Measurements from ENCODE around the gene SLC22A23.

Gene SLC22A23

DNA sequence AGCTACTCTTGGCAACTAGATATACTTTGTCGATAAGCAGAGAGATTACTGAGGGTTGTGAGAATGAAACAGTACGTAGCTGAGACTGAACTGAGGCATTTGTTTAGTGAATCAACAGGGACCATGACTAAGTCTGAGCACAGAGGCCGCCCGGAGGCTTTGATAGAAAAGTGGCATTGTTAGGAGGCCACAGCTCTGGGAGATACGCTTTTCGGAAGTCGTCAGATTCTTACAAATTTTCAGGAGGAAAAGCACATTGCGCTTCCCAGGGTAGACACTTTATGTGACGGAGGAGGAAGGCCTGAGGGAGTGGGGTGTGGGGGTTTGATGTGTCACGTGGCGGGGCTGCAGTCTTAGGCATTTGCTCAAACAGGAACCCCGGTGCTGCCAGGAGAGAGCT is 128.7 kb downstream of the SLC22A23 start:
- TF ChIP-seq CTCF (IDR thresholded peaks at IDR 0.05; ENCODE audit: insufficient read depth, missing control alignments) = no peak
- DNase-seq (ENCODE audit: insufficient read length, low spot score) (no peak), FAIRE-seq (no peak)

DNA sequence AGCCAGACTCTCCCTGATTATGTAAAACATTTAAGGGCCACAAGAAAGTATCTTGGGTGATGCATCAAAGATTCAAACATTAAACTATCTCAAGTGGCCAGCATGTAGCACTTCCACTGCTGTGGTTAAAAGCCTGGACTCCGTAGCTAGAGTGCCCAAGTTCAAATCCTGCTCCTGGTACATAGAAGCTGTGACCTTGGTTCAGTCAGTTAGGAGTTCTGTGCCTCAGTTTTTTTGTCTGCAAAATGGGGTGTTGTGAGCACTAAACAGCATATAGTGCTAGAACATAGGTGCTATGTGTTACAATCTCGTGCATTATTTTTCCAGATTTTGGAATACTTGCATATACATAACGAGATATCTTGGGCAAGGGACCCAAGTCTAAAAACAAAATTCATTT is 129.4 kb downstream of the SLC22A23 start:
- DNase-seq (ENCODE audit: insufficient read length, low spot score) (no peak), FAIRE-seq (no peak)
- no peak for TF ChIP-seq CTCF (IDR thresholded peaks at IDR 0.05; ENCODE audit: insufficient read depth, missing control alignments)

- FAIRE-seq (no peak), DNase-seq (ENCODE audit: insufficient read length, low spot score) (no peak)
Measured at GRCh38 chr6:3326981-3327380, 129.9 kb downstream of the SLC22A23 start.

DNA sequence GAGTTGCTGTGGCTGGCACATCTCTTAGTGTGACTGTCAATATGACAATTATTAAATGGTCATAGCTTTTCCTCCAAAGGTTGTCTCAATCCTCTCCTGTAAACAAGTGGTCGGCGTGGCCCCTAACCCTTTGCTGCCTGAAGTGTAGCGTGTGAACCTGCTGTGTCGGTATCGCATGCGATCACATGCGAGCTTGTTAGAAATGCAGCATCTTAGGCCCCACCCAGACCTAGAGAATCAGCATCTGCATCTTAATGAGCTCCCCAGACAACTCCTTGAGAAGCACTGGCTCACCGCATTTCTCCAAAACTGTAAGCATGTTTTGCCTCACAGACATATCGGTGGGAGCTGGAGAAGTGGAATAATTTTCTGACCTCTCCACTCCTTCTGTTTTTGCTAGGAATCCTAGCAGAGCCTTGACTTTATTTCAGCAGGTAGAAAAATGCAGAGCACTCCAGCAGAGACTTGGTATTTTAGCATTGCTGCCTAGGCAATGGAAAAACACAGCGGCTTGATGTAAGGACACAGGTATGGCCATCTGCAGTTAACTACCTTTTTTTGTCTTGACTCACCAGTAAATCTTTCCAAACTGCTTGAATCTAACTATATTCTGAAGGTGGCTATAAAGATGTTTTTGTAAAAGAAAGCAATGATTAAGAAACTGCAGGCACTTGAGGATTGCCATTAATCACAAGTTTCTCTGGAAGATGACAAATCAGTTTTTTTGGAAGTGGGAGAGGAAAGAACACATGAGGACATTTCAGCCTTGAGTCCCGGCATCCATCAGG is 130.5 kb downstream of the SLC22A23 start:
- no peak for TF ChIP-seq CTCF (IDR thresholded peaks at IDR 0.05; ENCODE audit: insufficient read depth, missing control alignments)
- FAIRE-seq (no peak), DNase-seq (ENCODE audit: insufficient read length, low spot score) (no peak)

More at GRCh38 chr6:3326981-3327380, 129.9 kb downstream of the SLC22A23 start:
- TF ChIP-seq CTCF (IDR thresholded peaks at IDR 0.05; ENCODE audit: insufficient read depth, missing control alignments) = no peak

DNA sequence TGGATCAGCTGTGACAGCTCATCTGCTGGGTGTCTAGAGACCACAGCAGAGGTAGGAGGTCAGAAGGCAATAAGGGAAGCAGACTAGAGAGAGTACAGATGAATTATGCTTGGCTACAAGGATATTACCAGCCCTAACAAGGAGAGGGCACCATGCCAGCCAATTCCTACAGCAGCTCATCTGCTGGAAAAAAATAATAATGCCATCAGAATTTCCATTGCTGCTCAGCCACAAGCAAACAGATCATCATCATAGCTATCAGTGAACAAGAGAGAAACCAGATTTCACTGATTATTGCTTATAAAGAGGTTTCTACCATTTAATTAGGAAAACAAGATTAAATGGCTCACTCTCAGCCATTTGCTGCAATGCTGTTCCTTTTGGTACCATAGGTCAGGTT is 131.6 kb downstream of the SLC22A23 start:
- no peak for TF ChIP-seq CTCF (IDR thresholded peaks at IDR 0.05; ENCODE audit: insufficient read depth, missing control alignments)
- DNase-seq (ENCODE audit: insufficient read length, low spot score) = no peak
- FAIRE-seq = no peak

GRCh38 chr6:3324262-3324942 is 132.4 kb downstream of the SLC22A23 start:
- FAIRE-seq (no peak), DNase-seq (ENCODE audit: insufficient read length, low spot score) (no peak)
- TF ChIP-seq CTCF (IDR thresholded peaks at IDR 0.05; ENCODE audit: insufficient read depth, missing control alignments) = no peak

Measured in D721Med (cell line).